ENCODE data around the gene ARHGEF28. TPM values are rescaled to one million over a fixed set of nuclear protein-coding genes. Genes with fewer than 3 reads are reported as not detected.

ARHGEF28 gene
- total and polyA plus RNA-seq, 2 of the 13 experiments (the other 11 are each of a cell fraction or from before 2014, with no cell fraction given) = 17.4 to 34.1 TPM

DNA sequence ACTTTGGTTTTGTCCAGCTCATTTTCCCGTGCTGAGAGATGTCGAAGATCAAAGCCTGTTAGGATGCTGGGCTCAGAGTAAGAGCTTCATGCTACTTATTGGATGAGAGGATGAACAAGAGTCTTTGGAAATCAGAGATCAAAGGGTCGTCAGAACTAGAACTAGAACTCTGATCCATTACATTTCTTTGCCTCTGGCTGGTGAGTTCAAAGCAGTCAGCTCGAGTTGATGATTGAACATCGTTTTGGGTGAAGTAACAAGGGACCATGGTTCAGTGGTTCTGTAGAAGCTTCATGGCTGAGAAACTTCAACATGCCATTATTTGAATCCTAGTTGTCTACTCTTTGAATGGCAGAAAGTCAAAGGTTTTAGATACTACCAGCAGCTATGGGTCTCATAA is 320.3 kb downstream of the ARHGEF28 start (continued):
- TF ChIP-seq ZNF407 (CRISPR knock-in tag; IDR thresholded peaks at IDR 0.05; ENCODE audit: not compliant biosample characterization) (no peak), KLF16 (CRISPR knock-in tag; IDR thresholded peaks at IDR 0.05) (no peak)
- TF ChIP-seq, protein P1, sequence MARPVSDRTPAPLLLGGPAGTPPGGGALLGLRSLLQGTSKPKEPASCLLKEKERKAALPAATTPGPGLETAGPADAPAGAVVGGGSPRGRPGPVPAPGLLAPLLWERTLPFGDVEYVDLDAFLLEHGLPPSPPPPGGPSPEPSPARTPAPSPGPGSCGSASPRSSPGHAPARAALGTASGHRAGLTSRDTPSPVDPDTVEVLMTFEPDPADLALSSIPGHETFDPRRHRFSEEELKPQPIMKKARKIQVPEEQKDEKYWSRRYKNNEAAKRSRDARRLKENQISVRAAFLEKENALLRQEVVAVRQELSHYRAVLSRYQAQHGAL (CRISPR knock-in tag; IDR thresholded peaks at IDR 0.05; ENCODE audit: not compliant biosample characterization) = no peak
